Measurements from ENCODE around the gene CLN6.
"Not testable (repeated sequence)": the region's sequence is repeated elsewhere in the genome, so short reads cannot be mapped to it uniquely, and the experiment has no call there.

The CLN6 gene

DNA sequence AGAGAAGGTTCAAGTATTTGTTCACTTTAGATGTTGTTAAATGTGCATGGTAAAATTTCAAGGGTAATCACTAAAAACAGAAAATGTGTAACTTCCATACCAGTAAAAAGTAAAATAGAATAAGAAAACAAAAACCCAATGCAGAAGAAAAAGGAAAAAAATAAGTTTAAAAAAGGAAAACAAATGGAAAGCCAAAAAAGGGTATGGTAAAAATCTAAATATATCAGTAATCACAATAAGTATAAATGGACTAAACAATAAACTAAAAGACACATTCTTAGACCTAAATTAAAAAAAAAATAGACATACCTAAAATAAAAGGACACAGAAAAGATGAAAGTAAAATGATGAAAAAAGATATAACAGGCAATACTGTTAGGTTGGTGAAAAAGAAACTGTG, 9.5 kb upstream of the CLN6 start:
- H3K4me1 ChIP-seq = peaks cover 13 to 26% (median 18%) of the 10 kb centered on the region in 10 experiments
- H3K27ac ChIP-seq = no peak overlapping the region
- H3K27me3 ChIP-seq = no peaks in the 10 kb centered on the region
- peaks cover 19 to 34% (median 29%) of the 10 kb centered on the region in 11 experiments for H3K9me3 ChIP-seq (replicated peaks in 1 of 11)
- no peaks in the 10 kb centered on the region for H4K20me1 ChIP-seq
- H3K4me3 ChIP-seq = no peak overlapping the region
- H3K9ac ChIP-seq = no peak overlapping the region
- peaks cover 0 to 3% (median 0%) of the 10 kb centered on the region in 11 experiments; a peak in 2 of 22 replicates for H3K36me3 ChIP-seq
- no peak for TF ChIP-seq Cebpa-rat (IDR thresholded peaks at IDR 0.05)
- H3K4me2 ChIP-seq = peak overlapping the region in 1 of 11 experiments; percentile 48; a peak in 2 of 22 replicates

DNA sequence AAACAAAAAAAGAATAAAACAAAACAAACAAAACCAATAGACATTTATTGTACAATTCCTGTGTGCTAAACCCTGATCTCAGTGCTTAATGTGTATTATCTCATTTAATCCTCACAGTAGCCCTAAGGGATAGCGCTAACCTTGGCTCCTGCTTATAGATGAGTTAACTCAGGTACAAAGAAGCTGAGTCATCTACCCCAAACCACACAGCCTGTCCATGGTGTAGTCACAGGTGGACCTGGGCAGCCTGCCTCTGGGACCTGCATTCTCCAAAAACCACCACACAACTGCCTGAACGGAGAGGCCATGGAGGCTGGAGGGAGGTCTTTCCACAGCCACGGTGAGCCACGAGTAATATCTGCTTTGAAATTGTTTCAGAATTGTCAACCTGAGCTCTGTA, 5.5 kb upstream of the CLN6 start:
- H3K27me3 ChIP-seq = no peaks in the 10 kb centered on the region
- H3K4me2 ChIP-seq = no peak overlapping the region
- H3K9ac ChIP-seq = no peak overlapping the region
- no peaks in the 10 kb centered on the region for H3K36me3 ChIP-seq
- H3K4me3 ChIP-seq = no peak overlapping the region
- peaks cover 0 to 6% (median 0%) of the 10 kb centered on the region in 11 experiments; a peak in 5 of 22 replicates for H3K9me3 ChIP-seq (replicated peaks in 1 of 11)
- H4K20me1 ChIP-seq = no peaks in the 10 kb centered on the region; a peak in 1 of 22 replicates
- H3K27ac ChIP-seq = no peak overlapping the region
- peaks cover 46 to 64% (median 56%) of the 10 kb centered on the region in 10 experiments for H3K4me1 ChIP-seq
- no peak for TF ChIP-seq Cebpa-rat (IDR thresholded peaks at IDR 0.05)

DNA sequence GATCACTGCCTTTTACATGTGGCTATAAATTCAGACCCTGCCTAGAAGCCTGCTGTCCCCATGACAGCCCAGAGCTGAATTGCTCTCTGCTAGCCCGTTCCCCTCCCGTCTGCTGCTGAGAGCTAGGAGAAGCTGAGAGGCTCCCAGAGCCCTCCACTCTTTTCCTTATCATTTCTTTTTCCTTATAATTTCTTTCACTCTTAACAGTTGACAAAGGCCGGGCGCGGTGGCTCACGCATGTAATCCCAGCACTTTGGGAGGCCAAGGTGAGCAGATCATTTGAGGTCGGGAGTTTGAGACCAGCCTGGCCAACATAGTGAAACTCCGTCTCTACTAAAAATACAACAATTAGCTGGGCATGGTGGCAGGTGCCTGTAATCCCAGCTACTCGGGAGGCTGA, 5.0 kb upstream of the CLN6 start:
- H3K4me1 ChIP-seq = peaks cover 49 to 66% (median 59%) of the 10 kb centered on the region in 10 experiments
- H3K4me3 ChIP-seq; H3K9me3 ChIP-seq (replicated peaks in 1 of 11); H3K27me3 ChIP-seq; H3K36me3 ChIP-seq; H3K9ac ChIP-seq; H4K20me1 ChIP-seq: not testable (repeated sequence)
- H3K27ac ChIP-seq = peak overlapping the region in 1 of 11 experiments; percentile 61; a peak in 2 of 22 replicates
- H3K4me2 ChIP-seq = peak overlapping the region in 2 of 11 experiments; percentile 59 to 76; a peak in 4 of 22 replicates

DNA sequence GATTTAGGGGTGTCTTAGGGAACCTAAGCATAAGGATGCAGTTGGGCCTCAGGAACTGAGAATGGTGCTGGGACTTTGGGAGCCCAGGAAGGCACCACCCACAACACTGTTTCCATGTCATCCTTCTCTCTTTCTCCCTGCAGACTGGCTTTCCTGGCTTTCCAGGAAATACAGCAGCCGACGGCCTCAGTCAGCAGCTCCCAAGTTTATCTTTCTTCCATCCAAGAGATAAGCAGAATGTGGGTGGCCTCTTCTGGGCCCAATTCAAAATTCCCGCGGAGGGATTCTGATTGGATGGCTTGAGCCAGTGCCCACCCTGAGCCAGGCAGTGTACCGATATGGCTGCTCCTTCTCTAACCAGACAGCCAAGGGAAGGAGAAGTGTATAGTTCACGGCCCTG, 4.5 kb upstream of the CLN6 start:
- no peaks in the 10 kb centered on the region for H3K36me3 ChIP-seq
- no peaks in the 10 kb centered on the region for H3K27me3 ChIP-seq
- H3K9ac ChIP-seq = no peak overlapping the region
- H3K27ac ChIP-seq = peak overlapping the region in 4 of 11 experiments; percentile 50 to 61 (median 58); a peak in 7 of 22 replicates
- TF ChIP-seq Cebpa-rat (IDR thresholded peaks at IDR 0.05) = no peak
- peaks cover 49 to 66% (median 59%) of the 10 kb centered on the region in 10 experiments for H3K4me1 ChIP-seq
- no peaks in the 10 kb centered on the region; a peak in 1 of 22 replicates for H4K20me1 ChIP-seq
- H3K4me3 ChIP-seq = no peak overlapping the region
- H3K4me2 ChIP-seq = peak overlapping the region in 9 of 11 experiments; percentile 37 to 76 (median 59); a peak in 15 of 22 replicates
- H3K9me3 ChIP-seq (replicated peaks in 1 of 11) = peaks cover 0 to 6% (median 0%) of the 10 kb centered on the region in 11 experiments; a peak in 5 of 22 replicates

DNA sequence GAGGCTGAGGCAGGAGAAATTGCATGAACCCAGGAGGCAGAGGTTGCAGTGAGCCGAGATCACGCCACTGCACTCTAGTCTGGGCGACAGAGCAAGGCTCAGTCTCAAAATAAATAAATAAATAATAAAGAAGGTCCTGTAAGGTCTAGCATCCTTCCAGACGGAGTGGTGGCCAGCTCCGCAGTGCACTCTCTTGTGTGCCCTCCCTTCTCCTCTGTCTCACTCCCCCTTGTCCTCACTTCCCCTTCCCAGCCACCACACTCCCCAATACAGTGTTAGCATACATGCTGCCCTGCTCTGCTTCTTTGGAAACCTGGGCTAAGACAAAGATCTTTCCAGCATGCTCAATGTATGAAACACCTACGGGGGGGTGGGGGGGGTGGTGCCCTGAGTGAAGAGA, 3.4 kb upstream of the CLN6 start:
- Histone ChIP-seq H3K4me3 (no peak overlapping the region), H3K27ac (peak overlapping the region in 7 of 11 experiments; percentile 0 to 55 (median 23); a peak in 5 of 22 replicates), H4K20me1 (peaks cover 0 to 9% (median 8%) of the 10 kb centered on the region in 11 experiments; a peak in 13 of 22 replicates), H3K9me3 (replicated peaks in 1 of 11) (peaks cover 0 to 6% (median 0%) of the 10 kb centered on the region in 11 experiments; a peak in 5 of 22 replicates), H3K27me3 (no peaks in the 10 kb centered on the region), H3K4me2 (peak overlapping the region; percentile 52 to 92 (median 71); a peak in 21 of 22 replicates), H3K4me1 (peaks cover 47 to 64% (median 60%) of the 10 kb centered on the region in 10 experiments), H3K9ac (0 out of 22 replicates have a peak overlapping the region, but pooled peaks of 1 of the 11 experiments have one; percentile 18), H3K36me3 (no peaks in the 10 kb centered on the region)
- TF ChIP-seq Cebpa-rat (IDR thresholded peaks at IDR 0.05) = no peak

DNA sequence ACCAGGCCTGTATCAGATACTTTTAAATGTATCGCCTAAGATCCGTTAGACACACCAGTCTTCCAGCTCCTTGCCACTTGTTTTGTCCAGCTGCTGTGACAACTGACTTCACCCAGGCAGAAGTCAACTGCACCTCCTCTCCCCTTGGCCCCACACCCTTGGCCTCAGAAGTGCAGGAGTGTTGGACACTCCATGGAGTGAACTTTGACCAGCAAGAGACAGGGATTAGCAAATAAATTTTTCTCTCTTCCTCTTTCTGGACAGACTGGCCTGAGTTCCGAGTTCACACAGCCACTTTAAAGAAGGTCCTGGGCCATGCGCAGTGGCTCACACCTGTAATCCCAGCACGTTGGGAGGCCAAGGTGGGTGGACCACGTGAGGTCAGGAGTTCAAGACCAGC, 2.9 kb upstream of the CLN6 start:
- Histone ChIP-seq H3K4me1 (peaks cover 52 to 65% (median 60%) of the 10 kb centered on the region in 10 experiments), H3K36me3 (no peaks in the 10 kb centered on the region), H4K20me1 (peaks cover 0 to 14% (median 11%) of the 10 kb centered on the region in 11 experiments; a peak in 13 of 22 replicates), H3K9ac (no peak overlapping the region), H3K4me3 (no peak overlapping the region), H3K27ac (peak overlapping the region in 7 of 11 experiments; percentile 0 to 51 (median 23); a peak in 5 of 22 replicates), H3K27me3 (no peaks in the 10 kb centered on the region), H3K4me2 (peak overlapping the region; percentile 43 to 92 (median 71); a peak in 21 of 22 replicates), H3K9me3 (replicated peaks in 1 of 11) (peaks cover 0 to 6% (median 0%) of the 10 kb centered on the region in 11 experiments; a peak in 5 of 22 replicates)
- no peak for TF ChIP-seq Cebpa-rat (IDR thresholded peaks at IDR 0.05)

DNA sequence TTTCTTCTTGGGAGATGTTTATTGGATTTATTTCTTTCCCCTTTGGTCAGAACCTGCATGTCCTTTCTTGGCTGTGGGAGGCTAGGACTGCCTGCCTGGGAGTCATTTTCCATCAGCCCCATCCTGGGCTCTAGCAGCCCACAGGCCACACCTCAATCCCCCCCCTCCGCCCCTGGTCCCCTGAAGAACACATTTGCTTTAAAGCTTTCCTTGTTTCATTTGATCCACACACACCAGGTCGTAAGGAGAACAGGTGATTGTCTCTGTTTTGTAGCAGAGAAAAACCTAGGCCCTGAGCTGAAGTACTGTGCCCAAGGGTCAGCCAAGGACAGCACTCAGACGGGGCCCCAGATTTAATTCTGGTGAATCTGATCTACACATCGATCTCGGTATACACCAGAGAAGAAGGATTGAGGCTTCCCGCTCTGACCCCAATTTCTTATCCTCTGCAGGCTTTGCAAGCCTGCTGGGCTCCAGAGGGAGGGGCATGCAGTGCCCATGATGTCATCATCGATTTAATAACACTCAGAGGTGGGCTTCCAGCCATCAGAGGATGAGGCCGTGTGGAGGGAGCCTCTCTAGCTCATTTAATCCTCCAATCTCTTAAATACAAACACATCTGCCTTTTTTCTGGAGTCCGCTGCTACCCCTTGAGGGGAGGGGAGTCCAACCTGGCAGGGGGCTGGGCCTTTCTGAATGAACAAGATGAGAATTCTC, 1.7 kb upstream of the CLN6 start:
- Histone ChIP-seq H4K20me1 (peaks cover 0 to 25% (median 18%) of the 10 kb centered on the region in 11 experiments; a peak in 13 of 22 replicates), H3K4me2 (peak overlapping the region; percentile 76 to 97 (median 90); a peak in 17 of 22 replicates), H3K9ac (peak overlapping the region in 2 of 11 experiments; percentile 17 to 91; a peak in 2 of 22 replicates), H3K4me3 (no peak overlapping the region), H3K27ac (0 out of 22 replicates have a peak overlapping the region, but pooled peaks of 1 of the 11 experiments have one; percentile 95), H3K36me3 (no peaks in the 10 kb centered on the region), H3K4me1 (peaks cover 61 to 72% (median 66%) of the 10 kb centered on the region in 10 experiments), H3K27me3 (no peaks in the 10 kb centered on the region), H3K9me3 (replicated peaks in 1 of 11) (peaks cover 0 to 4% (median 0%) of the 10 kb centered on the region in 11 experiments; a peak in 2 of 22 replicates)
- no peak for TF ChIP-seq Cebpa-rat (IDR thresholded peaks at IDR 0.05)

DNA sequence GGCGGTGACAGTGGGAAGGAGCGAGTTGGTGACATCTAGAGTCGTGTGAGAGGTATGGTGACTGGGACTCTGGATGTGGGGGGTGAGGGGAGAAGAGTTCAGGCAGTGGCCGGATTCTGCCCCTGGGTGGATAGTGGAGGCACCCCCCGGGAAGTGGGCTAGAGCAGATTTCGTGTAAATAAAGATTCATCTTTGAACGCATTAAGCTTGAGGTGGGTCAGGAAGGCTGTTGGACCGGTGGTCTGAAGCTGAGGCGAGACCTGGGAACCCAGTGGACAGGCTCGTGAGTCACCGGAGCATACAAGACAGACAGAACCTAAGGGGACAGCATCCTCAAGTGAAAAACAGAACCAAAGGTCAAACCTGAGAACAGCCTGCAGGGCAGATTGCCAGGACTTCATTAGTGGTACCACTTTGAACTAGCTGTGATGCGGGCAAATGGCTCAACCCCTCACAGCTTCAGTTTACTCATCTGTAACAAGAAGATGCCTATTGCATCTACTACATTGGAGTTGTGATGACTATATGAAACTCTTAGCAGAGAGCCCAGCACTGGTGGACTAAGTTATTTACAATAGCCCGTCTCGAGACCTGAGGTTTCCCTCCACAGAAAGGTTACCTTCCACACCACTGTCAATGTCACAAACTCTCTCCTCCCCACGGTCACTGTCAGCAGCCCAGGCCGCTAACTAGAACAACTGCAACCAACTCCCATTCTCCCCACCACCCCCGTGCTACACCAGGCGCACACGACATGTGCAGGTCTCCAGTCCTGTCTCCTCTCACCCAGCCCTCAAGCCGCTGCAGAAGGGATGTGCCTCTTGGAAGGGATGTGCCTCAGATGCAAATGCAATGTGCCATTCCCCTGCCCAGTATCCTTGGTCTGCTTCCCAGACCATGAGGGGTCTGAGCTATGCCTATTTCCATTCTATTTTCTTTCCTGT, 901 bp upstream of the CLN6 start:
- Histone ChIP-seq H3K27me3 (no peaks in the 10 kb centered on the region), H4K20me1 (peaks cover 0 to 34% (median 19%) of the 10 kb centered on the region in 11 experiments; a peak in 14 of 22 replicates), H3K4me2 (peak overlapping the region; percentile 84 to 97 (median 92)), H3K9me3 (replicated peaks in 1 of 11) (no peaks in the 10 kb centered on the region), H3K36me3 (no peaks in the 10 kb centered on the region), H3K4me1 (peaks cover 69 to 80% (median 74%) of the 10 kb centered on the region in 10 experiments), H3K4me3 (peak overlapping the region; percentile 70 to 99 (median 78)), H3K9ac (peak overlapping the region; percentile 86 to 98 (median 91)), H3K27ac (peak overlapping the region; percentile 74 to 99 (median 94); a peak in 21 of 22 replicates)
- TF ChIP-seq Cebpa-rat (IDR thresholded peaks at IDR 0.05) = no peak

All from BLaER1 treated with 17β-estradiol and CSF1 and Interleukin-3, amounts not matched to agents 10 nM and 100 nM (cell line).